Keratinocyte (primary cell): ENCODE data around the gene NBPF20. TPM values are rescaled to one million over a fixed set of nuclear protein-coding genes. Genes with fewer than 3 reads are reported as not detected.
A peak's percentile ranks its signal among the peaks of the same experiment; 100 is the strongest.
"Not testable (repeated sequence)": the region's sequence is repeated elsewhere in the genome, so short reads cannot be mapped to it uniquely, and the experiment has no call there.

Experiments used
- DNase-seq: peaks from one replicate; pipeline ENCODE4 v3.0.0-alpha.2; 2011; ENCODE audit warnings: low read depth, missing footprints, low spot score
- FAIRE-seq: peaks from 2 replicates; lab custom pipeline; 2011; peaks lifted over from hg19 to GRCh38; lab: Jason Lieb, UNC
- H2AFZ ChIP-seq: 2 replicates; pipeline ENCODE4 v1.6.0; 2012; ENCODE audit warnings: low read length, control low read depth, inconsistent platforms; ENCODE audit not compliant: control insufficient read depth
- H3K27ac ChIP-seq: 2 replicates; pipeline ENCODE4 v1.5.1; 2011; ENCODE audit warnings: low read length; ENCODE audit not compliant: control insufficient read depth, insufficient read depth
- H3K27me3 ChIP-seq: 3 replicates; pipeline ENCODE4 v1.6.0; 2011; ENCODE audit warnings: low read length; ENCODE audit not compliant: control insufficient read depth, insufficient read depth; ENCODE audit errors: extremely low read depth
- H3K36me3 ChIP-seq, 2 experiments: 2 replicates in 1 of 2; 3 replicates in 1 of 2; pipeline ENCODE4 v1.5.1; 2011; ENCODE audit warnings: low read length in 2 of 2, mild to moderate bottlenecking in 1 of 2; ENCODE audit not compliant: control insufficient read depth in 2 of 2, insufficient read depth in 2 of 2; ENCODE audit errors: extremely low read depth in 1 of 2
- H3K4me1 ChIP-seq: 3 replicates; pipeline ENCODE4 v1.5.1; 2011; ENCODE audit warnings: low read length; ENCODE audit not compliant: control insufficient read depth, insufficient read depth; ENCODE audit errors: extremely low read depth
- H3K4me2 ChIP-seq: 3 replicates; pipeline ENCODE4 v1.6.0; 2011; ENCODE audit warnings: low read depth, low read length; ENCODE audit not compliant: control insufficient read depth, insufficient read depth; ENCODE audit errors: extremely low read depth
- H3K4me3 ChIP-seq, 3 experiments: fragments of 200-600 bp in 1 of 3; sonication (generic) in 1 of 3; 2 replicates in 2 of 3; 3 replicates in 1 of 3; pipeline ENCODE4 v1.5.1; 2011 to 2016; ENCODE audit warnings: low read length in 3 of 3, mild to moderate bottlenecking in 3 of 3, control low read depth in 2 of 3, inconsistent platforms in 1 of 3, low read depth in 1 of 3, mixed read lengths in 1 of 3, mixed run types in 1 of 3, moderate library complexity in 1 of 3; ENCODE audit not compliant: control insufficient read depth in 2 of 3, insufficient read depth in 2 of 3; ENCODE audit errors: extremely low read depth in 1 of 3
- H3K79me2 ChIP-seq: 2 replicates; pipeline ENCODE4 v1.6.0; 2012; ENCODE audit warnings: low read length; ENCODE audit not compliant: control insufficient read depth, insufficient read depth
- H3K9ac ChIP-seq: 3 replicates; pipeline ENCODE4 v1.6.0; 2011; ENCODE audit warnings: low read length; ENCODE audit not compliant: control insufficient read depth, insufficient read depth; ENCODE audit errors: extremely low read depth
- H3K9me1 ChIP-seq: 3 replicates; pipeline ENCODE4 v1.6.0; 2011; ENCODE audit warnings: low read length; ENCODE audit not compliant: control insufficient read depth, insufficient read depth; ENCODE audit errors: extremely low read depth
- H3K9me3 ChIP-seq: 2 replicates; pipeline ENCODE4 v1.5.1; 2012; ENCODE audit warnings: low read depth, low read length; ENCODE audit not compliant: control insufficient read depth
- H4K20me1 ChIP-seq: 3 replicates; pipeline ENCODE4 v1.6.0; 2011; ENCODE audit warnings: low read length; ENCODE audit not compliant: control insufficient read depth, insufficient read depth; ENCODE audit errors: extremely low read depth
- dilution Hi-C: fragments of 300-500 bp; cut with MboI; formaldehyde crosslinking; loops from one replicate; pipeline ENCODE4 v1.7.0; 2020; ENCODE audit warnings: low sequenced_read_pairs; ENCODE audit not compliant: extremely low pct_ligation_motif_present
- polyA plus RNA-seq, 5 experiments: library from polyadenylated mRNA; depleted of rRNA in 3 of 5; stranded (reverse) in 3 of 5; stranded (forward) in 1 of 5; unstranded in 1 of 5; fragments of >200 nt; gene quantifications; 1 replicate in 1 of 5; 2 replicates in 3 of 5; 3 replicates in 1 of 5; pipeline versions ENCODE4 v1.2.1 to v1.2.3, GENCODE V29; 2011 to 2012; ENCODE audit warnings: missing spikeins in 2 of 5, low read depth in 1 of 5, low replicate concordance in 1 of 5
- TF ChIP-seq, protein P1 (sequence below), 3 experiments: IDR thresholded peaks in 1 of 3; conservative IDR thresholded peaks in 1 of 3; optimal IDR thresholded peaks in 1 of 3; 2 replicates in 2 of 3; 3 replicates in 1 of 3; pipeline versions ENCODE3 to v1.5.1; 2011; ENCODE audit warnings: low read length in 3 of 3, mild to moderate bottlenecking in 3 of 3, moderate library complexity in 2 of 3, control low read depth in 1 of 3, inconsistent platforms in 1 of 3; ENCODE audit not compliant: insufficient read depth in 2 of 3; ENCODE audit errors: extremely low read depth in 1 of 3

NBPF20 gene
- polyA plus RNA-seq, 1 donor (not counting 4 experiments of a cell fraction or from before 2014, with no cell fraction given) = 4.2 TPM

DNA sequence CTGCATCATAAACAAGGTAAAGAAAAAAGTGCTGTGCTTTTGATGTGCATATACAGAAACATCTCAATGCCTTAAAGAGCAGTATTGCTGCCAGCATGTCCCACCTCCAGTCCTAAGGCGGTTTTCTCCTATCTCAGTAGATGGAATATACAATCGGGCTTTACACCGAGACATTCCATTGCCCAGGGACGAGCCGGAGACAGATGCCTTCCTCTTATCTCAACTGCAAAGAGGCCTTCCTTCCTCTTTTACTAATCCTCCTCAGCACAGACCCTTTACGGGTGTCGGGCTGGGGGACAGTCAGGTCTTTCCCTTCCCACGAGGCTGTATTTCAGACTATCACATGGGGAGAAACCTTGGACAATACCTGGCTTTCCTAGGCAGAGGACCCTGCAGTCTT lies 10.3 kb downstream of the NBPF20 start:
- H3K4me2 ChIP-seq, H3K4me1 ChIP-seq, DNase-seq, H2AFZ ChIP-seq, H3K36me3 ChIP-seq, H3K27me3 ChIP-seq, H3K9me1 ChIP-seq, H3K9ac ChIP-seq, FAIRE-seq, H3K9me3 ChIP-seq, H3K27ac ChIP-seq, H3K79me2 ChIP-seq, H4K20me1 ChIP-seq, dilution Hi-C loops, H3K4me3 ChIP-seq: not testable (repeated sequence)

DNA sequence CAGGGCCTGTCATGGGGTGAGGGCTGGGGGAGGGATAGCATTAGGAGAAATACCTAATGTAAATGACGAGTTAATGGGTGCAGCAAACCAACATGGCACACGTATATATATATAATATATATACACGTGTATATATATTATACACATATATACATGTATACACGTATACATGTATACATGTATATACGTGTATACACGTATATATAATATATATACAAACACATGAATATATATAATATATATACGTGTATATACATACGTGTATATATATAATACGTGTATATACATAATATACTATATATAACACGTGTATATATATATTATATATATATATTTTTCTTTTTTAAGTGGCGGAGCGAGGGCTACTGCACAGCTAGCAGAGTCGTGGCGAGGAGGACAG lies 18.1 kb downstream of the NBPF20 start:
- H3K27me3 ChIP-seq, H3K79me2 ChIP-seq, H3K9ac ChIP-seq, H3K9me3 ChIP-seq, dilution Hi-C loops, H2AFZ ChIP-seq, H3K4me3 ChIP-seq, H3K27ac ChIP-seq, FAIRE-seq, H3K4me1 ChIP-seq, H3K9me1 ChIP-seq, DNase-seq, H4K20me1 ChIP-seq, H3K36me3 ChIP-seq, H3K4me2 ChIP-seq: not testable (repeated sequence)

DNA sequence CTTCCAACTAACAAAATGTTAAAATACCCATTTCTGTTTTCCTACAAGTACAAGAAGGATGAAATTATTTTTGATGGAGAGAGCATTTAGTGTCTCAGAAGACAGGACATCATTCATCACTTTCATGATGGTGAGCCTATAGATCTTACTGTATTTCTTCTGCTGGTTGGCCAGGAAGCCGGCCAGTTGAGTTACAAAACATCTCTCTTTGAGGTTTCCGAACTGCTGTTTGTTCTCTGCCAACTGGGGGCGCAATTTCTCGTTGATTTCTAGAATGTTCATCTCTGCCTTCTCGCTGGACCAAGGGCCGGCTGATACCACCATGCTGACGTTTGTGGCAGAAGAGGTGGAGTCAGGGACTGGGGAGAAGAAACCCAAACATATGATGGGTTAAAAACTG lies 20.5 kb downstream of the NBPF20 start:
- H3K9me1 ChIP-seq, H3K79me2 ChIP-seq, H3K4me3 ChIP-seq, H3K9ac ChIP-seq, dilution Hi-C loops, H3K9me3 ChIP-seq, H4K20me1 ChIP-seq, FAIRE-seq, H3K27me3 ChIP-seq, H3K36me3 ChIP-seq, H2AFZ ChIP-seq, DNase-seq, H3K4me1 ChIP-seq, H3K4me2 ChIP-seq, H3K27ac ChIP-seq: not testable (repeated sequence)
- TF ChIP-seq, protein P1, sequence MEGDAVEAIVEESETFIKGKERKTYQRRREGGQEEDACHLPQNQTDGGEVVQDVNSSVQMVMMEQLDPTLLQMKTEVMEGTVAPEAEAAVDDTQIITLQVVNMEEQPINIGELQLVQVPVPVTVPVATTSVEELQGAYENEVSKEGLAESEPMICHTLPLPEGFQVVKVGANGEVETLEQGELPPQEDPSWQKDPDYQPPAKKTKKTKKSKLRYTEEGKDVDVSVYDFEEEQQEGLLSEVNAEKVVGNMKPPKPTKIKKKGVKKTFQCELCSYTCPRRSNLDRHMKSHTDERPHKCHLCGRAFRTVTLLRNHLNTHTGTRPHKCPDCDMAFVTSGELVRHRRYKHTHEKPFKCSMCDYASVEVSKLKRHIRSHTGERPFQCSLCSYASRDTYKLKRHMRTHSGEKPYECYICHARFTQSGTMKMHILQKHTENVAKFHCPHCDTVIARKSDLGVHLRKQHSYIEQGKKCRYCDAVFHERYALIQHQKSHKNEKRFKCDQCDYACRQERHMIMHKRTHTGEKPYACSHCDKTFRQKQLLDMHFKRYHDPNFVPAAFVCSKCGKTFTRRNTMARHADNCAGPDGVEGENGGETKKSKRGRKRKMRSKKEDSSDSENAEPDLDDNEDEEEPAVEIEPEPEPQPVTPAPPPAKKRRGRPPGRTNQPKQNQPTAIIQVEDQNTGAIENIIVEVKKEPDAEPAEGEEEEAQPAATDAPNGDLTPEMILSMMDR (optimal IDR thresholded peaks at IDR 0.05 in 1 of 3, IDR thresholded peaks at IDR 0.05 in 1 of 3, conservative IDR thresholded peaks at IDR 0.05 in 1 of 3; ENCODE audit: extremely low read depth in 1 of 3, insufficient read depth in 2 of 3, low read length in 3 of 3) = peak in 1 of 3 experiments; percentile 5

DNA sequence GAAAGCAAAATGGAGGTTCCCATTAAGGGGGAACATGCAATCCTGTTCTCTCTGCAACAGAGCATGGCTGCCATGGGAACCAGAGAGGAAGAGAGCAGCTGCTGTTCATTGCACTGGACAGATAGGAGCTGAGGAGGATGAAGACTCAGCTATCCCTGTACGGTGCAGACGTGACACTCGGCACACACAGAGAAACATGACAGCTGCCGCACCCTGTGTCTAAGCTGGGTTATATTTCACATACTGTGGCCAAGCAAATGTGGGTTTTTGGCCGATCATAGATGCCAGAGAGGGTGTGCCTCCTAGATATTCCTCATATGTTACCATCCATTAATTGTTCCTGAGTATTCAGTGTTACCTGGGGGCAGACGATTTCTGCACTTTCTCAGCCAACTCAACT lies 24.7 kb downstream of the NBPF20 start:
- H3K4me1 ChIP-seq, H4K20me1 ChIP-seq, FAIRE-seq, H3K27me3 ChIP-seq, dilution Hi-C loops, H2AFZ ChIP-seq, DNase-seq, H3K9me3 ChIP-seq, H3K9ac ChIP-seq, H3K79me2 ChIP-seq, H3K27ac ChIP-seq, H3K4me2 ChIP-seq, H3K36me3 ChIP-seq, H3K4me3 ChIP-seq, H3K9me1 ChIP-seq: not testable (repeated sequence)
